HG03097 (cell line): ENCODE results near the gene SLC6A11.

Experiments
- ATAC-seq: cut with Tn5 transposase; IDR thresholded peaks from one replicate; pipeline ENCODE4 v1.9.1; 2021; ENCODE audit not compliant: unreplicated experiment, low FRiP score

SLC6A11 gene

DNA sequence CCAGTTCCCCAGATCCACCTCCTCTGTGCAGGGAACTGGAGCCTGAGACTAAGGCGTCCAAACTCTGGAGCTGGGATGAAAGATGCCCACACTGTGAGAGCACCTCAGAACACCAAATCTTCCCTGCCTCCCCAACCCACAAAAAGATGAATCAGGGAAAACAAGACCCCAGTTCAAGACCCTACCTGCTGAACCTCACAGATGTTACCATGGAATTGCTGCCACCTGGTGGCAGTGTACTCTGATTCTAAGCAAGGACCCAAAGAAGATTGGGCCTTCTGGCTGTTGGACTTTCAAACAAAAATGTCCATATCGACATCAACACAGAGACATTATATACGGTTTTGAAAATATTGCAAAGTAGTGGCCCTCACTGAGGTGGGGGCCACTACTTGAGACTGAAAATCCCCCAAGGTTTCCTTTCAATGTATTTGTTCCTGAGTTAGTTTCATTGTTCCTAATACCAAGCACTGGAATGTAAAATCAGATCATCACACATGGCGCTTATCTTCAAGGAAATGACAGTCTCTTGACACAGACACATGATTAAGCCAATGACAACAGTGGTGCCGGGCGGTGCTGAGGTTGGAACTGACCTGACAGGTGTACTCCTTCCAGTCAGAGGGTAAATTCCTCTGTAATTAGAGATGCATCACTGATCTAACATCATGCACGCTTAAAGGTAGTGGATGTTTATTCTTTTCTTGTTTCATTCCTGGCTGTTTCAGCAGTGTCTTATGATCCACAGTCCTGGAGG is 67.6 kb downstream of the SLC6A11 start:
- no peak for ATAC-seq

DNA sequence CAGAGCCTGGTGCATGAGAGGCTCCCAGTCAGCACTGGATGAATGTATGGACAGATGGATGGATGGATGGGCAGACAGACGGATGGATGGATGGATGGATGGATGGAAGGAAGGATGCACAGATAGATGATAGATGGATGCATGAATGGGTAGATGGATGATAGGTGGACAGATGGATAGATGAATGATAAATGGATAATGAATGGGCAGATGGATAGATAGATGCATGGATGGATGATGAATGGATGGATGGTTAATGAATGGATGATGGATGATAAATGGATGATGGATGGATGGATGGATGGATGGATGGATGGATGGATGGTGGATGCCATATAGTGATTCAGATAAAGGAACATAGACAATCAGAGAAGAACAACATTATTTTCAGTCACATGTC is 71.0 kb downstream of the SLC6A11 start:
- no peak for ATAC-seq

DNA sequence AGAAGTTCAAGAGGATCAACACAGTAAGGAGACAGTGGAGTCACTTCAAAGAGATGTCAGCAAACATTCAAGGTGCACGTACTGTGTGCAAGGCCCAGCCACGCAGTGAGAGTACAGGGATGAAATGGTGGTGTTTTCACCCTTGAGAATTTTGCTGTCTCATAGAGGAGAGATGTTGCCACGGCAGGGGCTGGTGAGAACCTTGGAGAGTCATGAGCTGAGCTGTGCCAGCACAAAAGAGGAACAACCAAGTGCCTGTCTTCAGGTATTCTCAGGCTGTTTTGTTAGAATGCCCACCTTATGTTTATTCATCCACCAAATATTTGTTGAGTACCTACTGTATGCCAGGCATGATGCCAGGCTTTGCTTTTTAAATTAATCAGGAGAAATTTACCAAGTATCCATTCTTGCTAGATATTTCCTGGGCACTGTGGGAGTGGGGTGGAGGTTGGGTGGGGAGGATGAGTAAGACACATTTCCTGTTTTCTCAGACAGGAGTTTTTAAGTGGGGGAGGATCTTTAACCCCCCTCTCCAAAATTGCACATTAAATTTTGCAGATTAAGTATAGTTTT is 72.6 kb downstream of the SLC6A11 start:
- ATAC-seq = no peak

DNA sequence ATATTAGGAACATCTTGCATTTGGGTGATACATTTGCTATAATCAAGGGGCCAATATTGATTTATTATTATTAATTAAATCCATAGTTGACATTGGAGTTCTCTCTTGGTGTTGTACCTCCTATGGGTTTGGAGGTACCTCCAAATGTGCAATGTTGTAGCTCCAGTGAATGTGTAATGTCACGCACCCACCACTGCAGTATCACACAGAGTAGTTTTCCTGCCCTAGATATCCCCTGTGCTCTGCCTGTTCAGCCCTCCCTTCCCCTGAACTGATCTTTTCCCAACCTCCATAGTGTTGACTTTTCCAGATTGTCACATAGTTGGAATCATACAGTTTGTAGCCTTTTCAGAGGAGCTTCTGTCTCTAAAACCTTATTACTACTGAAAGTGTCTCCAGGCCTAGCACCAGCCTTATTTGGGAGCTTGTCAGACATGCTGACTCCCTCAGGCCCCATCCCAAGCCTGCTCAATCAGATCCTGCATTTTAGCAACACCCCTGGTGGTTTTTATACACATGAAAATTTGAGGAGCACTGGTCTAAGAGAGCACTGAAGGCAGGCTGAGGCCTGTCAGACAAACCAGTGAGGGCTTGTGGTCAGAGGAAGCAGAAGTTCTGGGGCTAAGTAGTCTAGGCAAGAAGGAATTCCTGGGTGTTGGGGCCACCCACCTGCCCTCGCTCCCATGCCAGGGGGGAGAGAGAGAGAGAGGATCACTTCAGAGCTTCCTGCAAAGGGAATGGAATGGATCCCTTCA is 73.4 kb downstream of the SLC6A11 start:
- no peak for ATAC-seq

DNA sequence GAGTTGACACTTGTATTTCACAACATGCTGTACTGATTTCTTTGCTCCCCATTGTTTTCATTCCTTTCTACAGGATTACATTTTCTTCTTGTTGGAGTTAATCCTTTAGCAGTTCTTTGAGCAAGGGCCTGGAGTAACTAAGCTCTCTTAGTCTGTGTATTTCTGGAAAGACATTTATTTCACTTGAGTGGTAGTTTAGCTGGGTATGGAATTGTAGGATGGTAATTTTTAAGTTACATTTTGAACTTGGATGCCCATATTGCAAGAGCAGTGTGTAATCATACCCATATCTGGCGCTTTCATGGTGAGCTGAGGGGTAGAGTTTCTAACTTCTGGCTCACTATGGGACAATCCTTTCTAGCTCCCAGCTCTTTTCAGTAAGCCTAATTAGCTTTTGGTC is 74.6 kb downstream of the SLC6A11 start:
- no peak for ATAC-seq

DNA sequence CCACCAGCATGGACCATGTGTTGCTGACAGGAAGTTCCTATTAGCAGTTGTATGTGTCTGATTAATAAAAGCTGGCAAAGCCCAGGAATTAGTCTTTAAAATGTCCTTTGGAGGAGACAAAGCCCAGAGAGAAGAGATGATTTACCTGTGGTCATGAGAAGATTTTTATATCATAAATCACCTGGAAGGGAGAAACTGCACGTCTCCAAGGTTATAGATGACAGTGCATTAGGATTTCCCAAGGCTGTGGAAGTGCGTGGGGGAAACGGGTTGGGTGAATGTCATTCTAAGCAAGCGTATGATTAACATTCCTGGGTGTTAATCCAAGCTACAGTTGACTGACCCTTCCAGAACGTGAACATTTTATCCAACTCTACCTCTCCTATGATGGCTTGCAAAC is 76.6 kb downstream of the SLC6A11 start:
- ATAC-seq = no peak

GRCh38 chr3:10901296-10901945 is 85.4 kb downstream of the SLC6A11 start:
- ATAC-seq = no peak

- ATAC-seq = no peak
Measured at GRCh38 chr3:10907262-10907661, 91.2 kb downstream of the SLC6A11 start.

DNA sequence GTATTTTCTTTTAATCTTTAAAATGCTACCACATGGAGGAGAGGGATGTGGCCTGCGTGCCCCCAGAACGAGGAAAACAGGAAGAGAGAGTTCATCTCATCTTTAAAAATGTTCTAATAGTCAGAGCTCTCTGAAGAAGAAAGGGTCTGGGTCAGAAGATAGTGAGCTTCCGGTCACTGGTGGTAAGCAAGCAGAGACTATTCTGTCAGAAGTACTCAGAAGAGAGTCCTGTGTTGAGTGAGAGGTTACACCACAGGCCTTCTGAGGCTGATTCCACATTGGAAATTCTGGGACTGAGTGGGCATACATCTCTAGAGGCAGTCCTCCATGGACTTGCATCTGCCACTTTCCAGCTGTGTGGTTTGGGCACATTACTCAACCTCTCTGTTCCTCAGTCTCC is 94.3 kb downstream of the SLC6A11 start:
- ATAC-seq = no peak

GRCh38 chr3:10911350-10912002 is 95.4 kb downstream of the SLC6A11 start:
- no peak for ATAC-seq

GRCh38 chr3:10912786-10913185 is 96.8 kb downstream of the SLC6A11 start:
- ATAC-seq = no peak

GRCh38 chr3:10915376-10915775 is 99.3 kb downstream of the SLC6A11 start:
- no peak for ATAC-seq

GRCh38 chr3:10917176-10917575 is 101.1 kb downstream of the SLC6A11 start:
- no peak for ATAC-seq

DNA sequence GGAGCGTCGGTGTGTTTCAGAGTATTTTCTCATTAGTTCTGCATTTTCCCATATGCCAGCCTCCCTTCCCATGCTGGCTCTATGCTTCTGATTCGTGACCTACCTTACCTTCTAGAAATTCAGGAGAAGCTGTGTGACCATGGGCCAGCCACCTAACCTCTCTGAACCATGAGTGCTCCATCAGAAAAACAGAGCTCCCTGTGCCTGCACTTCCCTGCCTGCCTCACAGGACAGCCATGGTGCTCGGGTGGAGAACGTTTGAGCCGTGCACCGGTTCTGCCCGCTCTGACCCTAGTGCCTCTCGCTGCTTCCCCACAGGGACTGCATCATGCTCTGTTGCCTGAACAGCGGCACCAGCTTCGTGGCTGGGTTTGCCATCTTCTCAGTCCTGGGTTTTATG is 102.0 kb downstream of the SLC6A11 start:
- no peak for ATAC-seq

DNA sequence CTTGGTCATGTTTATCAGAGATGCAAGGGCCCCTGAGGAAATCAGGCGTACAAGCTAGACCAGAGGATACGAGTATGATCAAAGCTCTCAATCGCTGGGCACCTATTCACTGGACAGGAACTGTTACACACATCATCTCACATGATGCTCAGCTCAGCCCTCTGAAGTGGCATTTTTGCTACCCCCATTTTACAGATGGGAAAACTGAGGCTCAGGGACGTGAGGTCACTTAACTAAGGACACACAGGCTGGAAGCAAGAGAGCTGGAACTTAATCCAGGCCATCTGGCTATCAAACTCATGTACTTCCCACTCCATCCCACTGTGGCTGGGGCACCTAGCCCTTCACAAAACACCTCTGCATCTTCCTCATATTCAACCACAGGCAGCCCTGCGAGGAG is 103.6 kb downstream of the SLC6A11 start:
- ATAC-seq = no peak

DNA sequence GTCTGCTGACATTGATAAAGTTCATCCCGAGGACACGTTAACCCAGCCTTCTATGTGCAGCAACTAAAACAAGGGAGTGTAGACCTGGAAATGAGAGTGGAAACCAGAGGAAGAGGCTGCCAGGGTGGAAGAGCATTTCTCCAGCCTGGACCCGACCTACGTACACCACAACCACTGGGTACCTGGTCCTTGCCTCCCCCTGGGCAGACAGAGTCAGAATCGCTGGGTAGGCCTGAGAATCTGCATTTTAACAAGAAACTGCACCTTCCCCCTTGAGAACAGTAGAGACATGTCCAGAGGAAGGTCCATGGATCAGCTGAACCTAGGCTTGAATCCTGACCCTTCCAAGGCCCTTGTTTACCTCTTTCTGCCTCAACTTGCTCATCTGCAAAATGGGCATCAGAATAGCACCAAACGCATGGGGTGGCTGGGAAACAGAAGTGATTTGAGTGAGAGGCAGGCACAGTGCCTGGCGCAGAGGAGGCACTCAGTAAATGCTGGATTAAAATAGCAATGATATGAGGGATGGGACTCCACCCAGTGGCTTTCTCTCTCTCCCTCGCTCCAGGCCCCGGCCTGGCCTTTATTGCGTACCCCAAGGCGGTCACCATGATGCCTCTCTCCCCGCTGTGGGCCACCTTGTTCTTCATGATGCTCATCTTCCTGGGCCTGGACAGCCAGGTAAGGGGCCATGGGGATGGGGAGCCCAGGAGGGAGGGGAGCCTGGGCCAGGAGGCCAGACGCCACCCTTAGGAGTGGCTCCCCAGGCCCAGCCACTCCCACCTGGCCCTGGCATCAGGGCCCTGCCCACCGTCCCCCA is 109.6 kb downstream of the SLC6A11 start:
- ATAC-seq = no peak

- ATAC-seq = no peak
Measured at GRCh38 chr3:10926256-10926810, 110.3 kb downstream of the SLC6A11 start.

GRCh38 chr3:10926811-10927521 is 110.9 kb downstream of the SLC6A11 start:
- ATAC-seq = no peak

GRCh38 chr3:10927551-10927950 is 111.5 kb downstream of the SLC6A11 start:
- ATAC-seq = no peak
